ENCODE results near the gene TNRC18. TPM values are rescaled to one million over a fixed set of nuclear protein-coding genes. Genes with fewer than 3 reads are reported as not detected.
A peak's percentile ranks its signal among the peaks of the same experiment; 100 is the strongest.

The TNRC18 gene
- total RNA-seq, 2 donors from 2014 or later = 94.1 to 103 TPM

- DNase-seq (no peak), ATAC-seq (no peak)
- intact Hi-C loops (cut with DNase I, micrococcal nuclease) = no loop called here
Measured at GRCh38 chr7:5430612-5430947, 6.9 kb upstream of the TNRC18 start.

GRCh38 chr7:5429857-5430611, 6.4 kb upstream of the TNRC18 start:
- intact Hi-C loops (cut with DNase I, micrococcal nuclease) = no loop called here
- DNase-seq (peak; percentile 61 to 62), ATAC-seq (peak; percentile 14)

GRCh38 chr7:5429253-5429856, 5.7 kb upstream of the TNRC18 start:
- peak; percentile 34 for ATAC-seq
- peak; percentile 61 to 70 for DNase-seq
- intact Hi-C loops (cut with DNase I, micrococcal nuclease) = no loop called here

GRCh38 chr7:5428478-5429252, 5.0 kb upstream of the TNRC18 start:
- DNase-seq = peak; percentile 71 to 82
- intact Hi-C loops (cut with DNase I, micrococcal nuclease) = no loop called here
- peak; percentile 17 for ATAC-seq

- intact Hi-C loops (cut with DNase I, micrococcal nuclease) = no loop called here
- no peak for ATAC-seq
- no peak for DNase-seq
Measured at GRCh38 chr7:5426226-5426475, 2.5 kb upstream of the TNRC18 start.

- DNase-seq (peak; percentile 71 to 73), ATAC-seq (peak; percentile 24)
- intact Hi-C loops (cut with DNase I, micrococcal nuclease) = no loop called here
Measured at GRCh38 chr7:5425507-5426225, 2.0 kb upstream of the TNRC18 start.

GRCh38 chr7:5424749-5425506, 1.3 kb upstream of the TNRC18 start:
- peak; percentile 48 to 66 for DNase-seq
- intact Hi-C loops (cut with DNase I, micrococcal nuclease) = no loop called here
- ATAC-seq = no peak

- intact Hi-C loops (cut with DNase I, micrococcal nuclease) = no loop called here
- DNase-seq (peak; percentile 94 to 96), ATAC-seq (peak; percentile 43)
Measured at GRCh38 chr7:5423976-5424748, 528 bp upstream of the TNRC18 start.

- DNase-seq = peak in 1 of 2 donors; percentile 39
- intact Hi-C loops (cut with DNase I, micrococcal nuclease) = no loop called here
- no peak for ATAC-seq
Measured at GRCh38 chr7:5422396-5423305, 983 bp downstream of the TNRC18 start.

GRCh38 chr7:5421714-5422395, 1.8 kb downstream of the TNRC18 start:
- intact Hi-C loops (cut with DNase I, micrococcal nuclease) = no loop called here
- DNase-seq (peak; percentile 71 to 73), ATAC-seq (no peak)

GRCh38 chr7:5420881-5421713, 2.5 kb downstream of the TNRC18 start:
- intact Hi-C loops (cut with DNase I, micrococcal nuclease) = no loop called here
- DNase-seq (peak in 1 of 2 donors; percentile 39), ATAC-seq (no peak)

- intact Hi-C loops (cut with DNase I, micrococcal nuclease) = no loop called here
Measured at GRCh38 chr7:5420067-5420880, 3.4 kb downstream of the TNRC18 start.

GRCh38 chr7:5419539-5420066, 4.0 kb downstream of the TNRC18 start:
- no peak for ATAC-seq
- intact Hi-C loops (cut with DNase I, micrococcal nuclease) = no loop called here
- peak; percentile 46 to 47 for DNase-seq

More at GRCh38 chr7:5420067-5420880, 3.4 kb downstream of the TNRC18 start:
- ATAC-seq = no peak
- peak in 1 of 2 donors; percentile 45 for DNase-seq

- DNase-seq (no peak), ATAC-seq (no peak)
- intact Hi-C loops (cut with DNase I, micrococcal nuclease) = no loop called here
Measured at GRCh38 chr7:5418285-5418582, 5.4 kb downstream of the TNRC18 start.

Data from left colon (tissue), 2 donors.